K562 (cell line): ENCODE measurements around the gene CHST8. TPM values are rescaled to one million over a fixed set of nuclear protein-coding genes. Genes with fewer than 3 reads are reported as not detected.

ENCODE experiments used
- BDP1 ChIP-seq: IDR thresholded peaks from 3 replicates; pipeline ENCODE4 v1.6.1; 2011; ENCODE audit not compliant: insufficient read length, insufficient read depth
- HIVEP1 ChIP-seq: fragments of 250-450 bp; sonication (Bioruptor Pico); IDR thresholded peaks from 2 replicates; pipeline ENCODE4 v1.4.0; 2020; ENCODE audit warnings: mild to moderate bottlenecking
- IRF1 ChIP-seq: sonication (generic); formaldehyde crosslinking; IDR thresholded peaks from 2 replicates; pipeline ENCODE4 v1.8.0; 2022; ENCODE audit warnings: missing genetic modification reagents, mild to moderate bottlenecking, borderline replicate concordance
- MGA ChIP-seq: fragments of 450-650 bp; IDR thresholded peaks from 2 replicates; pipeline ENCODE4 v1.6.1; 2016; ENCODE audit warnings: mild to moderate bottlenecking, moderate library complexity
- MLLT1 ChIP-seq, 2 experiments: fragments of 450-650 bp; IDR thresholded peaks; 2 replicates each; pipeline ENCODE4 v1.6.1; 2016
- NR2F6 ChIP-seq: fragments of 450-650 bp; formaldehyde crosslinking; IDR thresholded peaks from 2 replicates; pipeline ENCODE4 v1.4.0; 2020; ENCODE audit warnings: mild to moderate bottlenecking
- PKNOX1 ChIP-seq: fragments of 450-650 bp; IDR thresholded peaks from 2 replicates; pipeline ENCODE4 v1.6.1; 2016
- POLR2G ChIP-seq: fragments of 200-400 bp; formaldehyde crosslinking; IDR thresholded peaks from 2 replicates; pipeline ENCODE4 v1.6.1; 2017; ENCODE audit warnings: low read depth, mild to moderate bottlenecking, antibody characterized with exemption, low read length, moderate library complexity
- SMARCA4 ChIP-seq: fragments of 450-650 bp; IDR thresholded peaks from 2 replicates; pipeline ENCODE4 v1.6.1; 2016
- SOX6 ChIP-seq: fragments of 450-650 bp; IDR thresholded peaks from 2 replicates; pipeline ENCODE4 v1.6.1; 2014; ENCODE audit warnings: mild to moderate bottlenecking
- STAT5A ChIP-seq: IDR thresholded peaks from 2 replicates; pipeline ENCODE4 v1.6.1; 2012; ENCODE audit warnings: low read length, inconsistent platforms, borderline replicate concordance
- ZKSCAN8 ChIP-seq: fragments of 200-800 bp; sonication (Bioruptor generic); IDR thresholded peaks from 2 replicates; pipeline ENCODE4 v1.6.1; 2016; ENCODE audit warnings: missing genetic modification characterization, missing compliant biosample characterization
- polyA plus RNA-seq, 8 experiments: library from polyadenylated mRNA; depleted of rRNA in 4 of 8; stranded (reverse) in 5 of 8; unstranded in 3 of 8; fragments of >200 nt; fragmentation: Nextera tagmentation in 2 of 8; fragmentation: Illumina TruSeq in 1 of 8; extraction: Ambion mirVana in 2 of 8; extraction: Trizol in 1 of 8; gene quantifications; 2 replicates each; pipeline versions ENCODE4 v1.2.1 to v1.2.3, GENCODE V29; 2011 to 2014; ENCODE audit warnings: inconsistent platforms in 1 of 8, missing spikeins in 1 of 8
- total RNA-seq, 7 experiments: library from RNA; depleted of rRNA in 6 of 7; stranded (reverse); fragments of >200 nt in 6 of 7; fragmentation: Illumina TruSeq in 2 of 7; extraction: Trizol in 2 of 7; gene quantifications; 2 replicates each; pipeline versions ENCODE4 v1.2.1 to v1.2.3, GENCODE V29; 2011 to 2021; ENCODE audit warnings: low replicate concordance in 1 of 7

CHST8 gene
- total and polyA plus RNA-seq, 9 of the 15 experiments (the other 6 are each of a cell fraction or from before 2014, with no cell fraction given) = 0.11 TPM; not detected in 8

GRCh38 chr19:33797802-33798671 lies 176.3 kb downstream of the CHST8 start (continued):
- TF ChIP-seq MGA (no peak), IRF1 (CRISPR knock-in tag) (no peak), ZKSCAN8 (0 out of 2 replicates have a peak, but pooled peaks have one; percentile 78), SMARCA4 (no peak), POLR2G (peak; percentile 67), HIVEP1 (no peak), NR2F6 (CRISPR knock-in tag) (no peak), PKNOX1 (0 out of 2 replicates have a peak, but pooled peaks have one; percentile 5), STAT5A (no peak), MLLT1 (IDR thresholded peaks at IDR 0.05) (0 out of 4 replicates have a peak, but pooled peaks of 1 of the 2 experiments have one; percentile 21), BDP1 (no peak), SOX6 (0 out of 2 replicates have a peak, but pooled peaks have one; percentile 3)
